ENCODE measurements around the gene SPECC1L.

SPECC1L gene

GRCh38 chr22:24390576-24390975 lies 119.9 kb downstream of the SPECC1L start:
- no peak overlapping the region for H3K4me3 ChIP-seq (ENCODE audit: low read depth, low read length)
- H3K9me3 ChIP-seq (ENCODE audit: control insufficient read depth, insufficient read depth, low read length), result no peaks in the 10 kb centered on the region
- H3K27ac ChIP-seq (ENCODE audit: low read depth, low read length), result no peak overlapping the region
- H3K9ac ChIP-seq (ENCODE audit: low read depth, low read length), result no peak overlapping the region
- H3K36me3 ChIP-seq (ENCODE audit: control insufficient read depth, insufficient read depth, low read length), result peaks cover 8% of the 10 kb centered on the region; the same call in 1 of the 2 replicates
- no peaks in the 10 kb centered on the region for H3K4me1 ChIP-seq (ENCODE audit: control insufficient read depth, insufficient read depth, low read length)
- H3K27me3 ChIP-seq (ENCODE audit: control insufficient read depth, insufficient read depth, low read length), result no peaks in the 10 kb centered on the region

DNA sequence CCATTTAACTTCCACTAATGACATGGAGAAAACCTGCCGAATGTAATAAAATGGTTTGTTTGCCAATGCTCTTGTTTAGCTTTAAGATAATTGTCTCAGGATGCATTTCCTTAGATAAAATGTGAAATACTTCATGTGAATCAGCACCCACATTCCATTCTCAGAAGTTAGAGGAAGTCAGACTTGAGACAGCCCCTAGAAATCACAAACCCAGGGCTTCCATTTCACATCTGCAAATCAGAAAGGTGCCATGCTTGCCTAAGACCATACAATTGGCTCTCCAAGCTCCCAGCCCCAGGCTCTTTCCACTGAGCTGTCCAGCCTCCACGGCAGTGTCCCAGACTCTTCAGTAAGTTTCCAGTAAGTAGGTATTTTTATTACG lies 121.2 kb downstream of the SPECC1L start:
- Histone ChIP-seq H3K9ac (ENCODE audit: low read depth, low read length) (no peak overlapping the region), H3K27me3 (ENCODE audit: control insufficient read depth, insufficient read depth, low read length) (no peaks in the 10 kb centered on the region), H3K36me3 (ENCODE audit: control insufficient read depth, insufficient read depth, low read length) (peaks cover 16% of the 10 kb centered on the region), H3K4me3 (ENCODE audit: low read depth, low read length) (no peak overlapping the region), H3K9me3 (ENCODE audit: control insufficient read depth, insufficient read depth, low read length) (no peaks in the 10 kb centered on the region), H3K27ac (ENCODE audit: low read depth, low read length) (no peak overlapping the region), H3K4me1 (ENCODE audit: control insufficient read depth, insufficient read depth, low read length) (no peaks in the 10 kb centered on the region)

DNA sequence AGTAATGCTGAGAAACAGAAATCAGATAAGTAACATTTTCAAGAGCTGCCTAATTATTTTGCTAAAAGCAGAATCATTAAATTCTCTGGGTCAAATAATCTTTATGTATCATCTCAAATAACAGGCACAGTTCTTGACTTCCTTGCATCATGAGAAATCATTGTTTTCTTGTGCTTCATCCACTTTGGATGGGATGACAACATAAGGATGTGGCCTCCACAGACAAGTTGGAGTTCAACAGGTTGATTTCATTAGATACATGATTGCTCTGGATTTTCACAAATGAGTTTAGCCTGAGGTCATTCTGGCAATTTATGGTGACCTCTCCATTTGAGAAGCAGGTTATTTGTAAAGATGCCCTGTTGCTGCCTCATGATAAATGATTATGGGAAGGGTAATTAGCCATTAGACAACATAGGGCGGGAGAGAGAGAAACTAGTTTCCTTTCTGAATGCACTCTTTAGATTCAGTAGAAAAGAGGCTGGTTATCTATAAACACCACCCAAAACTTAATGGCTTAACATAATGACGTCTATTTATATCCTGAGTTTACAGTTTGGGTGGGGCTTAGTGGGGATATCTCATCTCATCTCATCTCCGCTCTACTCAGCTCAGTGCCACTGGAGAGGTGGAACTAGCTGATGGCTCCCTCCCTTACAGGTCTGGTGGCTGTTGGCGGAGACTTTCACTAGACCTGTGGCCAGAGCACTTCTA lies 121.7 kb downstream of the SPECC1L start:
- no peaks in the 10 kb centered on the region for H3K9me3 ChIP-seq (ENCODE audit: control insufficient read depth, insufficient read depth, low read length)
- H3K9ac ChIP-seq (ENCODE audit: low read depth, low read length), result no peak overlapping the region
- H3K4me1 ChIP-seq (ENCODE audit: control insufficient read depth, insufficient read depth, low read length), result no peaks in the 10 kb centered on the region
- peaks cover 21% of the 10 kb centered on the region for H3K36me3 ChIP-seq (ENCODE audit: control insufficient read depth, insufficient read depth, low read length)
- no peak overlapping the region for H3K4me3 ChIP-seq (ENCODE audit: low read depth, low read length)
- H3K27me3 ChIP-seq (ENCODE audit: control insufficient read depth, insufficient read depth, low read length), result no peaks in the 10 kb centered on the region
- H3K27ac ChIP-seq (ENCODE audit: low read depth, low read length), result no peak overlapping the region

DNA sequence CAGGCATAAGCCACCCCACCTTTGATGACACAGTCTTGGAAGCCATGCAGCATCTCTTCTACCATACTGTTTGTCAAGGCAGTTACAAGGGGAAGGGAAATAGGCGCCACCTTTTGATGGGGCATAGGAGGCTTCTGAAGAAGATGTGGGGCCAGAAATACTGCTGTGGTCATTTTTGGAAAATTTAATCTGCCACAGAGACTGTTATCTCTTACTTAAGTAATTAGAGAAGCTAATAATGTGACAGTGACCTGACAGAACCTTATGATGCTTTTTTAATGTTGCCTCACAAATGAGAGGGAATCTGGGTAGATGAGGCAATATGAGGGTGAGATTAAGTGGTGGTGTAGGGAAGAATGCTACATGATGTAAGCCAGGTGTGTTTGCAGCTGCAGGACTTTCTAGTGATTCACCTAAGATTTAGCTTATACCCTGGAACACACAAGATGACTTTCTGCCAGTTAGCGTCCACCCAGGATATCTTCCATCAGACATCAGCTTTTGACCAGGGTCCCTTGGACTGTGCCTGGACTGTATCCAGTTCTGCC lies 122.5 kb downstream of the SPECC1L start:
- Histone ChIP-seq H3K27ac (ENCODE audit: low read depth, low read length) (no peak overlapping the region), H3K9ac (ENCODE audit: low read depth, low read length) (no peak overlapping the region), H3K36me3 (ENCODE audit: control insufficient read depth, insufficient read depth, low read length) (peaks cover 27% of the 10 kb centered on the region), H3K27me3 (ENCODE audit: control insufficient read depth, insufficient read depth, low read length) (no peaks in the 10 kb centered on the region), H3K9me3 (ENCODE audit: control insufficient read depth, insufficient read depth, low read length) (no peaks in the 10 kb centered on the region), H3K4me1 (ENCODE audit: control insufficient read depth, insufficient read depth, low read length) (no peaks in the 10 kb centered on the region), H3K4me3 (ENCODE audit: low read depth, low read length) (no peak overlapping the region)

- no peaks in the 10 kb centered on the region for H3K4me1 ChIP-seq (ENCODE audit: control insufficient read depth, insufficient read depth, low read length)
- H3K4me3 ChIP-seq (ENCODE audit: low read depth, low read length), result no peak overlapping the region
- no peak overlapping the region for H3K27ac ChIP-seq (ENCODE audit: low read depth, low read length)
- H3K27me3 ChIP-seq (ENCODE audit: control insufficient read depth, insufficient read depth, low read length), result no peaks in the 10 kb centered on the region
- peaks cover 34% of the 10 kb centered on the region for H3K36me3 ChIP-seq (ENCODE audit: control insufficient read depth, insufficient read depth, low read length)
- H3K9me3 ChIP-seq (ENCODE audit: control insufficient read depth, insufficient read depth, low read length), result no peaks in the 10 kb centered on the region
- no peak overlapping the region for H3K9ac ChIP-seq (ENCODE audit: low read depth, low read length)
Observed at GRCh38 chr22:24393848-24394247, 123.2 kb downstream of the SPECC1L start.

DNA sequence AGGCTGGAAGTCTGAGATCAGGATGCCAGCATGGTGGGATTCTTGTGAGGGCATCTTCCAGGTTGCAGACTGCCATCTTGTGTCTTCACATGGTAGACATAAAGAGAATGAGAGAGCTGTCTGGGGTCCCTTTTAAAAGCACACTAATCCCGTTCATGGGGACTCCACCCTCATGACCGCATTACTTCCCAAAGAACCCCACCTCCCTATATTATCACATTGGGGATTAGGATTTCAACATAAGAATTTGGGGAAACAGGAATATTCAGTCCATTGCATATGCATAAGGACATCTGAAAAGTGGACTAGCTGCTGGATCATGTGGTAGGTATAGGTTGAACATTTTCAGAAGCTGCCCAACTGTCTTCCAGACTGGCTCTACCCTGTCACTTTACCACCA lies 123.6 kb downstream of the SPECC1L start:
- Histone ChIP-seq H3K36me3 (ENCODE audit: control insufficient read depth, insufficient read depth, low read length) (peaks cover 35% of the 10 kb centered on the region), H3K9ac (ENCODE audit: low read depth, low read length) (no peak overlapping the region), H3K4me1 (ENCODE audit: control insufficient read depth, insufficient read depth, low read length) (no peaks in the 10 kb centered on the region)

GRCh38 chr22:24398409-24398808 lies 127.8 kb downstream of the SPECC1L start:
- H3K36me3 ChIP-seq (ENCODE audit: control insufficient read depth, insufficient read depth, low read length), result peaks cover 50% of the 10 kb centered on the region
- no peak overlapping the region for H3K4me3 ChIP-seq (ENCODE audit: low read depth, low read length)
- H3K9ac ChIP-seq (ENCODE audit: low read depth, low read length), result no peak overlapping the region
- H3K27me3 ChIP-seq (ENCODE audit: control insufficient read depth, insufficient read depth, low read length), result no peaks in the 10 kb centered on the region
- no peak overlapping the region for H3K27ac ChIP-seq (ENCODE audit: low read depth, low read length)
- H3K4me1 ChIP-seq (ENCODE audit: control insufficient read depth, insufficient read depth, low read length), result no peaks in the 10 kb centered on the region
- no peaks in the 10 kb centered on the region for H3K9me3 ChIP-seq (ENCODE audit: control insufficient read depth, insufficient read depth, low read length)

More for the DNA sequence above, 123.6 kb downstream of the SPECC1L start:
- H3K9me3 ChIP-seq (ENCODE audit: control insufficient read depth, insufficient read depth, low read length), result no peaks in the 10 kb centered on the region
- H3K27me3 ChIP-seq (ENCODE audit: control insufficient read depth, insufficient read depth, low read length), result no peaks in the 10 kb centered on the region
- no peak overlapping the region for H3K27ac ChIP-seq (ENCODE audit: low read depth, low read length)
- H3K4me3 ChIP-seq (ENCODE audit: low read depth, low read length), result no peak overlapping the region

GRCh38 chr22:24400034-24400725 lies 129.5 kb downstream of the SPECC1L start:
- Histone ChIP-seq H3K36me3 (ENCODE audit: control insufficient read depth, insufficient read depth, low read length) (peaks cover 60% of the 10 kb centered on the region), H3K4me1 (ENCODE audit: control insufficient read depth, insufficient read depth, low read length) (no peaks in the 10 kb centered on the region), H3K9ac (ENCODE audit: low read depth, low read length) (no peak overlapping the region), H3K27me3 (ENCODE audit: control insufficient read depth, insufficient read depth, low read length) (no peaks in the 10 kb centered on the region), H3K27ac (ENCODE audit: low read depth, low read length) (no peak overlapping the region), H3K4me3 (ENCODE audit: low read depth, low read length) (no peak overlapping the region), H3K9me3 (ENCODE audit: control insufficient read depth, insufficient read depth, low read length) (no peaks in the 10 kb centered on the region)

- no peaks in the 10 kb centered on the region for H3K4me1 ChIP-seq (ENCODE audit: control insufficient read depth, insufficient read depth, low read length)
- no peak overlapping the region for H3K9ac ChIP-seq (ENCODE audit: low read depth, low read length)
- no peak overlapping the region for H3K27ac ChIP-seq (ENCODE audit: low read depth, low read length)
- no peaks in the 10 kb centered on the region for H3K27me3 ChIP-seq (ENCODE audit: control insufficient read depth, insufficient read depth, low read length)
- peaks cover 61% of the 10 kb centered on the region for H3K36me3 ChIP-seq (ENCODE audit: control insufficient read depth, insufficient read depth, low read length)
- H3K4me3 ChIP-seq (ENCODE audit: low read depth, low read length), result no peak overlapping the region
- H3K9me3 ChIP-seq (ENCODE audit: control insufficient read depth, insufficient read depth, low read length), result no peaks in the 10 kb centered on the region
Observed at GRCh38 chr22:24400726-24401596, 130.3 kb downstream of the SPECC1L start.

DNA sequence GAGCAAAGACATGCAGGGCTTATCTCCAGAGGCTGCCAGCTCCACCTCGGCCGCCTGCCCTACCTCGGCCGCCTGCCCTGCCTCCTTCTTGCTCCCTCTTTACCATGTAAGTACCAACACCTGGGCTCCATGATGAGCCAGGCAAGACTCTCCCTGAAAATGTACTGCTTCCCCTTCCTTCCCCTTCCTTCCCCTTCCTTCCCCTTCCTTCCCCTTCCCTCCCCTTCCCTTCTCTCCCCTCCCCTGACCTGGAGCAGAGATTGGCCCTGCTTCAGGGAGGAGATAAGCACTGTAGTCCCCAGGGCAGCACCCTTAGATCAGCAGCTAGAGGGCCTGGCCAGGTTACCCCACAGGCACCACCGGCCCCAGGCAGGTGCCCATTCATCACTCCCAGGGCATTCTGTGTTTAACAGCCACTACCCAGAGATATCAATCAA lies 131.3 kb downstream of the SPECC1L start:
- Histone ChIP-seq H3K4me3 (ENCODE audit: low read depth, low read length) (no peak overlapping the region), H3K4me1 (ENCODE audit: control insufficient read depth, insufficient read depth, low read length) (0 out of 2 replicates have a peak, but pooled peaks cover 3% of the 10 kb centered on the region), H3K9ac (ENCODE audit: low read depth, low read length) (no peak overlapping the region), H3K9me3 (ENCODE audit: control insufficient read depth, insufficient read depth, low read length) (no peaks in the 10 kb centered on the region), H3K36me3 (ENCODE audit: control insufficient read depth, insufficient read depth, low read length) (peaks cover 53% of the 10 kb centered on the region), H3K27ac (ENCODE audit: low read depth, low read length) (no peak overlapping the region), H3K27me3 (ENCODE audit: control insufficient read depth, insufficient read depth, low read length) (no peaks in the 10 kb centered on the region)
